ENCODE measurements around the gene UBE3B. TPM values are rescaled to one million over a fixed set of nuclear protein-coding genes. Genes with fewer than 3 reads are reported as not detected.
"Not testable (repeated sequence)": the region's sequence is repeated elsewhere in the genome, so short reads cannot be mapped to it uniquely, and the experiment has no call there.

Gene UBE3B
- polyA plus RNA-seq, 10 donors, result 19.5 to 28.9 (median 24.4) TPM

DNA sequence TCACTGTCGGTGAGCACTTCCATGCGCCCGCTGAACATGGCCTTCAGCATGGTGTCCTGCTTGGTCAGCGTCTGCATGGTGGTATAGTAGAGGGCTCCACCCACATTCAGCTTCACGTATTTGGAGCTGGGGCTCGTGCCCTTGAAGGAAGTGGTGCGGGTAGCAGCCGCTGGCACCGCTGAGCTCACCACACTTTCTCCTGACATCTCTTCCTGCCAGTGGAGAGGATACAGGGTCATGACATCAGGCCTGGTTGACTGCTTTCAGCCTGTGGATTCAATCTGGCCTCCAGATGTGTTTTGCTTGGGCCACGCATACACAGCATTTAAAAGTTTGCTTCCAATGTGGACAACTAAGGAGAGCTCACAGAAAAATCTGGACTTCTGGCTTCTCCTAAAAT is 7.9 kb upstream of the UBE3B start:
- no peak for DNase-seq

DNA sequence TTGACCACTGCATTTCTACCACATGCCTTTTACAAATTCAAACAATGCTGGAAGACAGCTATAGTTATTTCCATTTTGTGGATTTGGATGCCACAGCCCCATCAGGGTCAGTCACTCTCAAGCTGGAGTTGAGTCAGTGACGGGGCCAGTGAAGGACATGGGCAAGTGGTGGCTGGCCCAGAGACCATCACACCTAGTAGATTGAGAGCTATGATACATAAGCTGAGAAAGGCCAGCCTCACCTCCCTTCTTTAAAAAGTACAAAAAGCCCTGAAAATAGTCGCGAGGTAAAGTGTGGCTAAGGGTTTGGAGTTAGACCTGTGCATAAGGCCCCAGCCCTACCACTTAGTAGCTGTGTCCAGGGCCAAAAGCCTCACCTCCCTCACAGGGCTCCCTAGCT is 4.4 kb upstream of the UBE3B start:
- no peak for DNase-seq

DNA sequence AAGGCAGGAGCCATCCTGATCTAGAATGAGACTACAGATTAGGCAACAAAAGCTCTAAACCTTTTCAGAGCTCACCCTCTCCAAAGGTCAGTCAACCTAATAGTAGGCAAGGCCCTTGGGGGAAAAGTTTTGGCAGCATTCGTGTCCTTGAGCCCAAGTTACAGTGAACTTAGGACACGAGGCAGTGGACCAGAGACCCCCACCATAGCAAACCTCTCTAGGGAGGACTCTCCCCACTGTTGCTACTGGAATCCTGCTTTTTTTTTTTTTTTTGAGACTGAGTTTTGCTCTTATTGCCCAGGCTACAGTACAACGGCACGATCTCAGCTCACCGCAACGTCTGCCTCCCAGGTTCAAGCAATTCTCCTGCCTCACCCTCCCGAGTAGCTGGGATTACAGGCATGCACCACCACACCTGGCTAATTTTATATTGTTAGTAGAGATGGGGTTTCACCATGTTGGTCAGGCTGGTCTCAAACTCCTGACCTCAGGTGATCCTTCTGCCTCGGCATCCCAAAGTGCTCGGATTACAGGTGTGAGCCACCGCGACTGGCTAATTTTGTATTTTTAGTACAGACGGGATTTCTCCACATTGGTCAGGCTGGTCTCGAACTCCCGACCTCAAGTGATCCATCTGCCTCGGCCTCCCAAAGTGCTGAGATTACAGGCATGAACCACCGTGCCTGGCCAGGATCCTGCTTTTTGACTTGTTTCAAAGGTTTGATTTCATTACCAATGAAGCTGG is 3.7 kb upstream of the UBE3B start:
- DNase-seq, result not testable (repeated sequence)

DNA sequence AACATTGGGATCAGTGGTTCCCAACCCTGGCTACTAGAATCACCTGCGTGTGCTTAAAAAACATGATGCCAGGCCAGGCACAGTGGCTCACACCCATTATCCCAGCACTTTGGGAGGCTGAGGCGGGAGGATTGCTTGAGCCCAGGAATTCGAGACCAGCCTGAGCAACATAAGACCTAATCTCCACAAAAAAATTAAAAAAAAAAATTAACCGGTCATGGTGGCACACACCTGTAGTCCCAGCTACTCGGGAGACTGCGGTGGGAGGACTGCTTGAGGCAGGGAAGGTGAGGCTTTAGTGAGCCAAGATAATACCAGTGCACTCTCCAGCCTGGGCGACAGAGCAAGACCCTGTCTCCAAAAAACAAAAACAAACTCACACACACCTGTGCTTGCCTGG is 2.3 kb upstream of the UBE3B start:
- DNase-seq, result no peak

DNA sequence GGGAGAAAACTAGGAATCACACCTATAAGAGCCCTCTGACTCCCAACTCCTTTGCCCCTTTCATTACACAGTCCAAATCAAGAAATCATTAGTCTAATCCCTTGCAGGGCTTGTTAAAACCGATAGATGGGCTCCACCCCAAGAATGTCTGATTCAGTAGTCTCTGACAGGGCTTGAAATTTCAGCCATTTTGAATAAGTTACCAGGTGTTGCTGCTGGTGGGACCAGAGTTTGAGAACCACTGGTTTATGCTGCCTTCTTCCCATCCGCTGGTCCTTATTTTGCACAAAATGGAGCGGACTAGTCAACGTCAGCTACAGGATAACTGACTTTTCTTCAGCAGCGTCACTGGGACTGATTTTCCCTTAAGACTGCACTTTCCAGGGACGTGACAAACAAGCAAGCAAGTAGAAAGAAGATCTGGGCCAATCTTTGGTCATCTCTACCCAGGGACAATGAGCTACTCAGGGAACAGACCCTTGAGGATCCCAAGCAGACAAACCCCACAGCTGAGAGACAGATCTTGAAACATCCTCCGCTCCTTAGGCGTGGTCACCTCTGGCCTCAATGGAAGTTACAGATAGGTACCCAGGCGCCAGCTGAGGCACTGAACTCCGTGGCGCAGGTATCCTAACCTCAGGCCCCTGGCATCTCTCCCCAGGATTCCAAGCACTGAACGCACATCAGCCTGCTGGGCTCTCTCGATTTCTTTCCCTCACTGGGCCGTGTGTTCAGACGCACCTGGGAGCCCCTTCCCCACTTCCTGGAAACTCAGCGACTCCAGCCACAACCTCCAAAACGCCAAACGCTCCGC is 1.2 kb upstream of the UBE3B start:
- DNase-seq, result peak in 1 of 3 donors; percentile 23

DNA sequence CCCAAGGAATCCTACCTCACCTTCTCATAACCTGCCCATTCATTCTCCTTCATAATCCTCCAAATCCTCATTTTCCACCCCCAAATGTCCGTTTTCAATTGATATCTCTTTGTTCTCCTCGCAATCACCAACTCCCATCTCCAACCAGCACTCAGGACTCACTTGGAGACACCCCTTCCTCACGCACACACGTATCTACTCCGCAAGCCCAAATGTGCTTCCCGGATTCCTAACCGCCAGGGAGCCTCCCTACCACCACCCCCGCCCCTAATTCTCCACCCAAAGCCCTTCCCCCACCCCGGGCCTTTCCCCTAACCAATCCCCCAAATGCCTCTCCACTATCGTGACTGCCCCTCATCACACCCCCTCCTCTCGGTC is 638 bp upstream of the UBE3B start:
- DNase-seq, result no peak

DNA sequence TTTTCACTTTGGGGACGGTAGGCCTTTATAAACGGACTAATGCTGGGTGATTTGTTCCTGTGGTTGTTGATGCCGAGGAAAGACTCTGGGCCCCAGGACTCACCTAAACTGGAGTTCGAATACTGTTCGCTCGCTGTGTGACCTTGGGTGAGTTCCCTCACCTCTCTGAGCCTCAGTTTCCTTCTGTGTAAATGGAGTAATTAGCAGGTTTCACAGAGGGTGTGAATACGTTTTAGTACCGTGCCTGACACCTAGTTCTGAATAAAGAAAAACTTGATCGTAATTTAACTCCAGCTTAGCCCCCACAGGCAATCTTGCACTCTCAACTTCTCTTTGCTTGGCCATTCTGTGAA is 505 bp downstream of the UBE3B start:
- DNase-seq, result no peak

DNA sequence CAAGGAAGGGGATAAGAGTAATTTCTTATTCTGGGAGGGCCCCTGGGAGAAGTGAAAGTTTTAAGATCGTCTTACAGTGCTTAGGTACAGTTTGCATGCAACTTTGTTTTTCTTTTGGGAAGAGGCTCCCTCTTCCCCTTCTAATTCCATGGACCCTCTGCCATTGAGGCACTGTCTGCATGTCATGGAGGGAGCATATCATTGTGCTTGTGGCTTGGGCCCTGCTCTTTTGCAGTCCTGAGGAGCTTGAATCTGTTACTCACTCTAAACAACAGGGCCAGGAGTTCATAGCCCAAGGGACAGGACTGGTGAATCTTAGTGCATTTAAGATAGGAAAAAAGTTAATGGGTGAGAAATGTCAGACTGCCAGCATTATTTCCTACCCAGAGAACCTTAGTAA is 2.3 kb downstream of the UBE3B start:
- DNase-seq, result no peak

DNA sequence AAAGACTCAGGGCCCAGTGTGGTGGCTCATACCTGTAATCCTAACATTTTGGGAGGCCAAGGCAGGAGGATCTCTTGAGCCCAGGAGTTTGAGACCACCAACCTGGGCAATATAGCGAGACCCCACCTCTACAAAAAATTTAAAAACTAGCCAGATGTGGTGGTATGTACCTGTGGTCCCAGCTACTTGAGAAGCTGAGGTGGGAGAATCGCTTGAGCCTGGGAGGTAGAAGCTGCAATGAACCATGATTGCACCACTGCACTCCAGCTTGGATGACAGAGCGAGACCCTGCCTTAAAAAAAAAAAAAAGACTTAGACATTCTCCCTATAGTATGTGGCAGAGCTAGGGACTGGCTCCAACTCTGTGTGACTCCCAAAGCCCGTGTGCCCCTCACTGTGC is 2.9 kb downstream of the UBE3B start:
- DNase-seq, result no peak

DNA sequence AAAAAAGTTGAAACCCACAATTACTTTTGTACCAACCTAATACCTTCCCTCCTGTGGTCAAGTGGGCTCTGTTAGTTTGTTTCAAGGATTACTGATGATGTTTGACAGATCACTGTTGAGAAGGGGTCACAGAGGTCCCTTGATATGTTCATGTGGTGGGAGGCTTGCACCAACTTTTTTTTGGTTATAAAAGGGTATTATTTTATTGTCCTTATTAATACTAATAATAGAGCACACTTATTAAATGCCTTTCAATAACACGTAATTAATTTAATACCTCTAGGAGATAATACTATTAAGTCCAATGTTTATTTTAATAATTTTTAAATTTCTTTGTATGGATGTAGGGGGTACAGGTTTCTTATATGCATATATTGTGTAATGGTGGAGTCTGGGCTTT is 4.4 kb downstream of the UBE3B start:
- no peak for DNase-seq

DNA sequence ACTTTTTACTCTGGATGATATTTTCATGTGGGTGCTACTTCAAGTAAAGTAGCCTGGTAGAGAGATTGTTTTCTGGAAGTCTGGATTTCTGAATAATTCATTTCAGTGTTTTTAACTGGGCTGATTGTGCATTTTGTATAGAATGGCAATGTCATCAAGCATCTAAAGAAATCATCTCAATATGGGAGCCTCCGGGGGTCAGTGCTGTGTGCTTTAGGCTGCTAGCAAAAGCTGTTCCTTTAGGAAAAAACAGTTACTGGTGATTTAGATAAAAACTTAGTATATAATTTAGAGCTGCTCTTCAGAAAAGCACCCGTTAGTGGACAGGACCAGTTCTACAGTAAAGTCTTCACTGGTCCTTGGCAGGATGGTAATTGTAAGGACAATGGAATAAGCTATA is 5.1 kb downstream of the UBE3B start:
- no peak for DNase-seq

DNA sequence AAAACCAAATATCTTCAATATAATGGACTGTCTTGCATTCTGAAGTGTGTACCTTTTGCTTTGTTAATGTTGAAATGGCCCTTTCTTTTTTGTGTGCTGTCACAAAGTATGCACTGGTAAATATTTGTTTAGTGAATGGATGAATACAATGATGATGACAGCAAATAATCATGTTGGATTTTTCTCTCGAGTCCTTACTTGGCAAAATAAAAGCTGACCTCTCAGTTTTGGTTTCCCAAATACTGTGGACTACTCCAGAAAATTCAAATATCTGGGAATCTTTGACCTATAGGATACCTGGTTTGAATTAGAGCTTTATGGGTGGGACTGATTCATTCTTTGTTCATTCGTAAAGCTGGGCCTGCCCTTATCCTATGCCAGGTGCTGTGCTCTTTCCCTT is 5.5 kb downstream of the UBE3B start:
- DNase-seq, result no peak

DNA sequence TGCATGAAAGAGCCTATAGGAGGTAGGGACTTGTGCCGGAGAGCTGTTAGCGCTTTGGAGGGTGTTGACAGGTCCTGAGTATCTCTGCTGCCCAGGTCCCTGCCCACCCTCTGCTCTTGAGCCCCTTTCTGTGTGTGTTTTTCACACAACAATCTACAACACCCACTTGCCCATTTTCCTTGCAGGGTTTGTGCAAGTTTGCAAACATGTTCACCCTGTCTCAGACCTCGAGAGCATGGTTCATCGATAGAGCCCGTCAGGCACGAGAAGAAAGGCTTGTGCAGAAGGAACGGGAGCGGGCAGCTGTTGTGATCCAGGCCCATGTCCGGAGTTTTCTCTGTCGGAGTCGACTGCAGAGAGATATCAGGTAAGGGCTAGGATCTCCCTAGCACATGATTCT is 5.9 kb downstream of the UBE3B start:
- DNase-seq, result no peak

DNA sequence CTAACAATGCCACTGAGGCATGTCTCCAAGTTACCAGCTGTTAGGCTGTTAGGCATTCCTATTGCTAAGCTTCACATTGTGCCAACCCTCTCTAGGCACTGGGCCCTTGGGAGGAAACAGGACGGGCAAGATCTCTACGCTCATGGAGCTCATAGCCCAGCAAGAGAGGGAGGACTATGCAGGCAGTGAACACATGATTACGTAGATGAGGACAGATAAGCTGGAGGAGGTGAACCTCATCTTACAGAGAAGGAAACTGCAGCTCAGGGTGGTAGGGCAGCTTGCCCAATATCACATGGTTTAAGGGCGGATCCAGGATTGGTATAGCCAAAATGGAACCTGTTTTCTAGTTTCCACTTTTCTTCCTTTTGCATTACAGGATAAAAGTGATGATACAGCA is 7.8 kb downstream of the UBE3B start:
- no peak for DNase-seq

DNA sequence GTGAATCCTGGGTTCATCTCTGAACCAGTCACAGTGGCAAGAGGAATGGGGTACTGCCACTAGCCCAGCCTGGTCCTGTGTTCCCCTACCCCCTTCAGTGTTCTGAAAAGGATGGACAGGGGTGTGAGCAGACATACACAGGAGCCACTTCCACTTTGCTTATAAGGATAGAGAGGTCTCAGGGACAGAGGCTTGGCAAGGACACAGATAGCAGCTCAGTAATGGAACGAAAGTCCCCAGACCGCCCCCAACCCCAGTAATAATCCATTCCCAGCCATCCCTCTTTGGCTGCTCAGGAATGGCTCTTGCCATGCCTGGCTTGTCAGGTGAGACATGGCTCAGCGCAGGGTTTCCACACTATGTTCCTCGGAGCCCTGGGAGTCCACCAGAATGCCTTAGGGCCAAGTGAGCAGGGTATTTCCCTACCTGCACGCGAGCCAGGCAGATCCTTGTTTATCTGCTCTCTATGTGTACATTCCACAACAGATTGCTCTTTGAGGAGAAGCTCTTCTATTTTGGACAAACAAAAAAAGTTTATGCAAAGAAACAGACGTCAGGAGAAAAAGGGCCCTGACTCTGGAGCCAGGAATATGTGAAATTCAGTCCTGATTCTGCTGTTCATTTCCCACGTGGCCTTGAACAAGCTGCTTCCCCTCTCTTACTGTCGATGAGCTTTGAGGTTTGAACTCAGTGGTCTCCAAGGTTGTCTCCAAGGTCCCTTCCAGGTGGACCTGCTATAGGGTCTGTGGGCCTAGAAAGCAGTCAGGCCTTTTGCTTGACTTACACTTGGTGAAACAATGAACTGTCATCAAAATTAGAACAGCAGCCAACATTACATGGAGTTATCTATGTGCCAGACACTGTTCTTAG is 10.0 kb downstream of the UBE3B start:
- DNase-seq, result no peak

DNA sequence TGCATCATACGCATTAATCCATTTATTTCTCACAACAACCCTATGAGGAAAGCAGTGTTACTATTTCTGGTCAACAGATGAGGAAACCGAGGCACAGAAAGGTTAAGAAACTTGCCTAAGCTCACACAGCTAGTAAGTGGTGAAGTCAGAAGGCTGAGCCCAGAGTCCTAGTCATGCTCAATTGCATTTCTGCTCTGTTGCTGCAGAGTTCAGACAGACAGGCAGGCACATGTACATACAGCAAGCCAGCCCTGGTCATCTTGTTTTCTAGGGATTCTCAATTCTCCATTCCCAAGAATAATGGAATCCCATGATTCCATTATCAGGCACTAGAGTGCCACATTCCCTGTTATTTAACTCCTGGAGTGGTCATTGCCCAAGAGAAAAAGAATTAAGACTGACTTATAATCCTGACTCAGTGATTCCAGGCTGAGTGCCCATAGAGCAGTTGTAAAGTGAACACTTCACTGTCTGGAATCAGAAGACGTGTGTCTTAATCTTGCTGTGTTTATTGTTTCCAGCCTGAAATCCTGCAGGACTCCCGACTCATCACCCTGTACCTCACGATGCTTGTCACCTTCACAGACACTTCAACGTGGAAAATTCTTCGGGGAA is 10.7 kb downstream of the UBE3B start:
- DNase-seq, result no peak

DNA sequence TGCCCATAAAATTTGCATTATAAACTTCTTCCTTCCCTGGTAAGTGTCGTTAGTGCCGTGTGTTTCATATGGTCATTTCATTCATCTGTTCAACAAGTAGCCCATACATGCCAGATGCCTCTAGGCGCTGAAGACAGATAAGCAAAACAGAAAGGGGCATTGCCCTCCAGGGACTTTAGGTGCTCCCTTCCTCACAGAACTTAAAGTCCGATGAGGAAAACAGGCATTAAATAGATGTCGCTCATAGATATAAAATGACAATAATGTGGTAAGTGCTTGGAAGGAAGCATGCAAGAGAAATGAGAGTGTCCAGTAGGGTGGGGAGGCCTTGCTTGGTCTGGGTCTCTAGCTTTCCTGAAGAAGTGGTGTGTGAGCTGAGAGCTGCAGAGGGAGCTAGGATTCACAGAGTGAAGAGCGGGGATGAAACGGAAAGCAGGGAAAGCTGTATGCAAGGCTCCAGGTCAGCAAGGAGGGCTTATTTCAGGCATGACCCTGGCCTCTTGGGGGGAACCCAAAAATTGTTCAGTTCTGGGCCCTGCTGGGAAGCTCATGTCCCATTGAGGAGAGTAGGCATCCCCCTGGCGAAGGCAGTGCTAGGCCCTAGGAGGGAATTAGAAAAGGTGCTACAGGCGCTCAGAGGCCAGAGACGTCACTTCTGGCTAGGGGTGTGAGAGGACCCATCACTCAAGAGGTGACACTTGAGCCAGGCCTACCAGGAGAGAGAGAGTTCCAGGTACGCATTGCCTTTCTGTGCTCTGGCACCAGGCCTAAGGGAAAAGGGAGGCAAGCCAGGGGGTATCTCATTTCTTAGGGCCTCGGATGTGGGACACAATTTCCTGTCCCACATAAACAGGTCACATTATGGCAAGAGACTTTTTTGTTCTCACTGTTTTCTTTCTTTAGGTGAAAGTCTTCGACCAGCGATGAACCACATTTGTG is 11.9 kb downstream of the UBE3B start:
- DNase-seq, result no peak

DNA sequence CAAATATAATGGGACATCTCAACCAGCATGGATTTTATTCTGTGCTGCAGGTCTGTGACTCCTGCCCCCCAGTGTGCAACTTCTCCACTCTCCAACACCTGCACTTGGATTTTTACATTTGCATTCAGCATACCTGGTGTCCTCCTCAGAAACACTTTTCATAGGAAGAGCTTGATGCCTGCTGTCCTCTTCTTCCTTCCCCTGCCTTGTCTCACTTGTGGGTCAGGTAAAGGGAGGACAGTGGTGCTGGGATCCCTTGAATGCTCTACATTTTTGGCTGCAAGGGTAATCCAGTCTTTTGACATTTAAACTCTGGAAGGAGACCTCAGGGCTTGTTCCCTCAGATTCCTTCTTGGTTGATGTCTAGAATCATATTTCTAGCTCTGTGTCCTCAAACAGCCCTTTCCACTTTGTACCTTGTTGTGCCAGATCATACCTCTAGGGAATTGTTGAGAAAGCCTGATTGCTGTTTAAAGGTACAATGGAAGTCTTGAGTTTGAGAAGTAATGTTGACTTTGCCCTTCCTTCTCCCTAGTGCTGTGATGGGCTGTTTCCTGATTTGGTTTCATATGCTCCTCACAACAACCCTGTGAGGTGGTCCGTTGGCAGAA is 12.6 kb downstream of the UBE3B start:
- no peak for DNase-seq

DNA sequence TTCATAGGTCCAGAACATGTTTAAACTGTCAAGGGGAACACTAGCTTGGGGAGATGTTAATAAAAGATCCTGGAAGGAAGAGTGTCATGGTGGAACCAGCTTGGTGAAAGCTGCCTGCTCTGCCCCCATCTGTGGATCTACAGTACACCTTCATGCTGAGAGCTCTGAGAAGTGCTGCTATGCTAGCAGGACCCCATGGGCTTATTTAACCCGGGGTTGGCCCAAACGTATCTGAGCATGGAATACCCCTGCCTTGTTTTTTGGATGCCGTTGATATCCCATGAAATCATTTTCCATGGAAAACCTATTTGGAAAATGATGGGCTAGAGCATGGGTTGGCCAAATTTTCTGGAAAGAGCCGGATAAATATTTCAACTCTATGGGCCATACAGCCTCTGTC is 14.2 kb downstream of the UBE3B start:
- no peak for DNase-seq

DNA sequence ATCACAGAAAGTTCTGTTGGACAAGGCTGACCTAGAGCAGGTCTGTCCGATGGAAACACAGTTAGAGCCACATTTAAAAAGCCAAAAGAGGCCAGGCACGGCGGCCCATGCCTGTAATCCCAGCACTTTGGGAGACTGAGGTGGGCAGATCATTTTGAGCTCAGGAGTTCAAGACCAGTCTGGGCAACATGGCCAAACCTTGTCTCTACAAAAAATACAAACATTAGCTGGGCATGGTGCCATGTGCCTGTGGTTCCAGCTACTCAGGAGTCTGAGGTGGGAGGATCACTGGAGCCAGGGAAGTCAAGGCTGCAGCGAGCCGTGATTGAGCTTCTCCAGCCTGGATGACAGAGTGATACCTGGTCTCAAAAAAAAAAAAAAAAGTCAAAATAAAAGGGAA is 14.9 kb downstream of the UBE3B start:
- no peak for DNase-seq

DNA sequence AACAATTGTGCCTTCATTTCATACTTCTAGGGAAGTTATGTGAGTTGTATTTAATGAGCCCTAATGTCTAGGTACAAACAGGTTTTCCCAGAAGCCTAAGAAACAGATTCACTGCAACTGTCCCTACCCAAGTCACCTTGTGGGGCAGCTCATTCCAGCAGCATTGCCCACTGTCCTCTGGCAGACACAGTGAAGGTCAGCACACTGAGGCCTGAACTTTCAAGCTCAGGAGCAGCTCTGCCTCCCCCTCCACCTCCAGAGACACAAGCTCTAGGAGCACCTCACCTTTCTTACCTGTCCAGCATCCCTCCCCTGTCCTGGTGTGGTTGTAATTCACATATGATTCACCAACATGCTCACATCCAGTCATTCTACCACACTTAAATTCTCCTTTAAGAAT is 15.7 kb downstream of the UBE3B start:
- DNase-seq, result no peak

Measured in muscle of back (tissue), 11 donors.